PC-9 (cell line): ENCODE measurements around the gene STXBP2. TPM values are rescaled to one million over a fixed set of nuclear protein-coding genes. Genes with fewer than 3 reads are reported as not detected.

ENCODE experiments used
- BruUV-seq: library from RNA; stranded (reverse); fragments of 400-500 nt; replicated peaks from 2 replicates; lab custom pipeline; 2021; lab: Mats Ljungman, UMichigan
- CTCF ChIA-PET: fragments of 300-600 bp; sonication (Branson Sonifier 250); formaldehyde crosslinking; loops from one replicate; lab custom pipeline; 2022; ENCODE audit warnings: antibody characterized with exemption; lab: Charles Lee
- POLR2A ChIA-PET: fragments of 300-600 bp; sonication (Branson Sonifier 250); formaldehyde crosslinking; loops from one replicate; lab custom pipeline; 2022; ENCODE audit warnings: antibody characterized with exemption; ENCODE audit not compliant: unreplicated experiment; lab: Charles Lee
- DNase-seq, 2 experiments: peaks; one replicate each; pipeline versions ENCODE4 v3.0.0 to v3.0.0-alpha.2; 2015 to 2022; ENCODE audit warnings: mixed read lengths in 1 of 2
- H2AFZ ChIP-seq: fragments of 200-600 bp; sonication (generic); 2 replicates; pipeline ENCODE4 v1.8.1; 2017; ENCODE audit warnings: antibody characterized with exemption
- H3F3A ChIP-seq: fragments of 200-600 bp; sonication (generic); 2 replicates; pipeline ENCODE4 v1.8.1; 2017; ENCODE audit warnings: antibody characterized with exemption, mild to moderate bottlenecking, low read depth; ENCODE audit not compliant: insufficient read depth
- H3K27ac ChIP-seq: fragments of 200-600 bp; sonication (generic); 2 replicates; pipeline ENCODE4 v1.6.1; 2016; ENCODE audit warnings: mixed run types
- H3K27me3 ChIP-seq: fragments of 200-600 bp; sonication (generic); 2 replicates; pipeline ENCODE4 v1.6.1; 2016; ENCODE audit warnings: low read depth, mixed run types; ENCODE audit not compliant: insufficient read depth
- H3K36me3 ChIP-seq: fragments of 200-600 bp; sonication (generic); 2 replicates; pipeline ENCODE4 v1.6.1; 2016; ENCODE audit warnings: low read depth, mixed run types
- H3K4me1 ChIP-seq: fragments of 200-600 bp; sonication (generic); replicated peaks from 2 replicates; pipeline ENCODE4 v1.6.1; 2016; ENCODE audit warnings: mixed run types; ENCODE audit not compliant: insufficient read depth
- H3K4me2 ChIP-seq: fragments of 200-600 bp; sonication (generic); 2 replicates; pipeline ENCODE4 v1.6.1; 2017; ENCODE audit warnings: mixed run types
- H3K4me3 ChIP-seq: fragments of 200-600 bp; sonication (generic); 2 replicates; pipeline ENCODE4 v1.6.1; 2016; ENCODE audit warnings: mixed run types
- H3K79me2 ChIP-seq: fragments of 200-600 bp; sonication (generic); 2 replicates; pipeline ENCODE4 v1.6.1; 2017; ENCODE audit warnings: low read depth, mixed run types
- H3K9me2 ChIP-seq: fragments of 200-600 bp; sonication (generic); 2 replicates; pipeline ENCODE4 v1.8.1; 2017; ENCODE audit warnings: mild to moderate bottlenecking; ENCODE audit not compliant: insufficient read depth
- H3K9me3 ChIP-seq: fragments of 200-600 bp; sonication (generic); 2 replicates; pipeline ENCODE4 v1.8.1; 2016; ENCODE audit warnings: low read depth; ENCODE audit not compliant: insufficient read depth
- H4K20me1 ChIP-seq: fragments of 200-600 bp; sonication (generic); 2 replicates; pipeline ENCODE4 v1.8.1; 2017; ENCODE audit not compliant: insufficient read depth
- CTCF ChIP-seq: fragments of 200-600 bp; sonication (generic); conservative IDR thresholded peaks from 2 replicates; pipeline ENCODE4 v1.6.1; 2017; ENCODE audit warnings: mixed run types, antibody characterized with exemption, mild to moderate bottlenecking, moderate library complexity
- EZH2 ChIP-seq: fragments of 200-600 bp; sonication (generic); IDR thresholded peaks from 2 replicates; pipeline ENCODE4 v1.8.0; 2017; ENCODE audit warnings: antibody characterized with exemption, low read depth
- intact Hi-C: fragments of 100-400 bp; cut with micrococcal nuclease; formaldehyde crosslinking; loops from one replicate; pipeline ENCODE4 v1.10.0; 2022; ENCODE audit not compliant: unreplicated experiment
- total RNA-seq: library from RNA; stranded (reverse); gene quantifications from 2 replicates; pipeline ENCODE4 v1.2.3, GENCODE V29; 2021

Gene STXBP2
- total RNA-seq, 1 experiment from 2014 or later, result 148 TPM

- no peaks in the 10 kb centered on the region for H3K79me2 ChIP-seq
- H3F3A ChIP-seq, result no peaks in the 10 kb centered on the region
- no peak overlapping the region for H2AFZ ChIP-seq
- H3K27me3 ChIP-seq, result peaks cover 38% of the 10 kb centered on the region
- POLR2A ChIA-PET, result no interaction called here
- no peaks in the 10 kb centered on the region for H3K4me1 ChIP-seq
- no peaks in the 10 kb centered on the region for H4K20me1 ChIP-seq
- H3K4me2 ChIP-seq, result no peak overlapping the region
- intact Hi-C loops, result no loop called here
- DNase-seq, result no peak
- no peak overlapping the region for H3K27ac ChIP-seq
- CTCF ChIA-PET, result no interaction called here
- TF ChIP-seq CTCF (no peak), EZH2 (no peak)
- H3K4me3 ChIP-seq, result no peak overlapping the region
- no peaks in the 10 kb centered on the region for H3K9me2 ChIP-seq
- no peaks in the 10 kb centered on the region for H3K36me3 ChIP-seq
- BruUV-seq, result no TSS peak
- H3K9me3 ChIP-seq, result no peaks in the 10 kb centered on the region
These were observed 25.7 kb downstream of the STXBP2 start for GRCh38 chr19:7662657-7663056.

GRCh38 chr19:7663706-7664105, 26.8 kb downstream of the STXBP2 start:
- Histone ChIP-seq H3K36me3 (no peaks in the 10 kb centered on the region), H3K4me1 (no peaks in the 10 kb centered on the region), H3K4me3 (no peak overlapping the region), H3F3A (no peaks in the 10 kb centered on the region), H4K20me1 (no peaks in the 10 kb centered on the region), H3K9me3 (no peaks in the 10 kb centered on the region), H3K79me2 (no peaks in the 10 kb centered on the region), H3K27me3 (peaks cover 48% of the 10 kb centered on the region), H3K4me2 (no peak overlapping the region), H2AFZ (no peak overlapping the region), H3K9me2 (no peaks in the 10 kb centered on the region), H3K27ac (no peak overlapping the region)
- BruUV-seq, result no TSS peak
- intact Hi-C loops, result no loop called here
- ChIA-PET POLR2A (interaction anchor here (0.6 kb wide), 1 partner anchor 8 kb away, joined by 5 read pairs; no protein-coding TSS in a partner anchor), CTCF (no interaction called here)
- no peak for TF ChIP-seq EZH2
- no peak for TF ChIP-seq CTCF
- no peak for DNase-seq

- intact Hi-C loops, result no loop called here
- ChIA-PET CTCF (interaction anchor here (0.7 kb wide), 1 partner anchor 723 kb away, joined by 3 read pairs; no protein-coding TSS in a partner anchor), POLR2A (no interaction called here)
- TF ChIP-seq EZH2 (no peak), CTCF (no peak)
- H3K9me2 ChIP-seq, result no peaks in the 10 kb centered on the region
- BruUV-seq, result no TSS peak
- DNase-seq, result no peak
- H3K4me1 ChIP-seq, result no peaks in the 10 kb centered on the region
- H3K4me2 ChIP-seq, result no peak overlapping the region
- no peak overlapping the region for H3K4me3 ChIP-seq
- H3F3A ChIP-seq, result no peaks in the 10 kb centered on the region
- no peaks in the 10 kb centered on the region for H4K20me1 ChIP-seq
- H3K9me3 ChIP-seq, result no peaks in the 10 kb centered on the region
- no peaks in the 10 kb centered on the region for H3K36me3 ChIP-seq
- H3K27me3 ChIP-seq, result peaks cover 60% of the 10 kb centered on the region
- H3K27ac ChIP-seq, result no peak overlapping the region
- no peak overlapping the region for H2AFZ ChIP-seq
- no peaks in the 10 kb centered on the region for H3K79me2 ChIP-seq
These were observed 28.2 kb downstream of the STXBP2 start for GRCh38 chr19:7665076-7665475.
